ENCODE results near the gene P2RY2.

P2RY2 gene

DNA sequence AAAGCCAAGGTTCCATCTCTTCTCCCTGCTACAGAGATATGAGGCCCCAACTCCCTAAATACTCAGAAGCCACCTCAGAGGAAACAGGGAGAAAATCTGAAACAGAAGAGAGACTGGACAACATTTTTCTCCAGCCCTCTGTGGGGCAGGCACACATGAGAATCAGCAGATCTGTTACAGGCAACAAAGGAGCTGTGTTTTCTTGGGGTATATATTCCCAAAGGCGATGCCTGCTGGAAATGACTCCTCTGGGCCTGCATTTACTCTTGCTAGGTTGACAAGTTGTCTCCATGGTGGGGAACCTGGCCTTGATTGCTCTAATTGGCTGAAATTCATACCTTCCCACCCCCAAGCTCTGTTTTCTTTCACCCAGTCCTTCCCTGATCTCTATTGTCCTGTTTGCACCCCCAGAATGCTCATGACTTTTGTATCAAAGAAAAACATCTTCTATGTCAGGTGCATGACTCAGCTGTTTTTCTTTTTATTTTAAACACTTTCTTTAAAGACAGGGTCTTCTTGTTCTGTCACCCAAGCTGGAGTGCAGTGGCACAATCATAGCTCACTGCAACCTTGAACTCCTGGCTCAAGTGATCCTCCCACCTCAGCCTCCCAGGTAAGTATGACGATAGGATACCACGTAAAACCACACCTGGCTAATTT lies 30.6 kb downstream of the P2RY2 start:
- no peak for DNase-seq

GRCh38 chr11:73249304-73249703 lies 31.2 kb downstream of the P2RY2 start:
- DNase-seq, result no peak

- no peak for DNase-seq
These were observed 32.0 kb downstream of the P2RY2 start for GRCh38 chr11:73249853-73250783.

DNA sequence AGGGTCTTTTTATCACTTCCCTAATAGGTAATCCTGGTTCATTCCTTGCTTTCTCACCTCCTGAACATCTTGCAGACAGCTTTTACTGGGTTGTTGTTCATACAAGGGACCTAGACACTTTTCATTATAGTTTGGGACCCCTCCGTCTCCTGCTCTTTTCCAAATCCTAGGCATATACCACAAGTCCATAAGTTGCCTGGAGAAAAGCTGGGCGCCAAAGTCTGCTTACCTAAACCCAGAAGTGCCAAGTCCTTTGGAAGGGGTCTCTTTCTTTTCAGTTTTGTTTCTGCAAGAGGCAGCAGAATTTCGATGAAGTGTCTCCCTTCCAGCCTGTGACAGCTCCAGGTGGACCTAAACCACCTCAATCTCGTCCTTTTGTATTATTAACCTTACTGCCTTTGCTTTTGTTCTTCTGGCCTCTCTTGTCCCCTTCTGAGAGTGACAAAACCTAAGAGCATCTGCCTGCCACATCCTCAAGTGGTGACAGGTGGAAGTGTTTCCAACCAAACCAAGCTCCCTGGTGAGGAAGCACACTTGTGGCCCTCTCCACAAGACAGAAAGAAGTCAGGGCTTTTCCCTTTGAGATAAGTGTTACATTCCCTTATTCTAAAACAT lies 34.6 kb downstream of the P2RY2 start:
- no peak for DNase-seq

GRCh38 chr11:73257342-73258103 lies 39.4 kb downstream of the P2RY2 start:
- no peak for DNase-seq

DNA sequence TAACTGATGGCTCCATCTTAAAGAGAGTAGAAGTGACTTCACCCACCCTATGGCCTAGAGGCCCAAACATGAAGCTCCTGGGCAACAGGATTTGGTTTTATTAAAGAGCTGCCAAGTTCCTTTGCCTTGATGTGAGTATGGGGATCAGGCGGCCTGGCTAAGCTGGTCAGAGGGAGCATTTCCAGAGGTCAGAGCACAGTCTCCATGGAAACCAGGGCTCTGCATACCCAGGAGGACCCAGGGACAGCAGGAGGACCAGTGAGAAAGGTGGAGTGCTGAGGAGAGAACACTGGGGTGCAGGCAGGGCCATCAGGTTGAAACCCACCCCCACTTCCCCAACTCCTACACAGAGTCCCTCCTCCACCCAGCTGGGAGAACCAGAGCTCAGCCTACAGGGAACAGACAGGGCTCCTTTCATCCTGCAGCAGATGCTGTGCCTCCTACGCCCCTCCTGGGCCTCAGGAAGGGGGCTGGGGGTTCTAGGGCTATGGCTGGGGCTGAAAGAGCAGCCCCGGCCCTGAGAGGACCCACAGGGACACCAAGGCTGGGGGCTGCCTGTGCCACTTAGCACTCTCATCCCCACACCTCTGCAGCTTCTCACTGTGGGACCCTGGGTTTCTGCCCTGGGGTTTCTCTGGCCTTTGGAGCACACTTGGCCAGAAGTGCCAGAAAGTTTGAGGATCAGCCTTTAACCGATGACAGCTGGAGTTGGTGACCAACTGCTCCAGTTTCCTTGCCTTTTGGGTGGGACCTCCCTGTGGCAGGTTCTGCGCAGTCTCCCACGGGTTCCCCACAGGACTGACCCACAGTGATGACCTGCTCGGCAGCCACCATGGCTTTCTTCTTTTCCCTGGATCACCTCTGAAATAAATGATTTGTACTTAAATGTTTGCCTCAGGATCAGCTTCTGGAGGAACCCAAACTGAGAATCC lies 40.3 kb downstream of the P2RY2 start:
- DNase-seq, result no peak

GRCh38 chr11:73259406-73260126 lies 41.5 kb downstream of the P2RY2 start:
- DNase-seq, result no peak

GRCh38 chr11:73260127-73260457 lies 42.0 kb downstream of the P2RY2 start:
- DNase-seq, result no peak

GRCh38 chr11:73262851-73263495 lies 44.9 kb downstream of the P2RY2 start:
- no peak for DNase-seq

DNA sequence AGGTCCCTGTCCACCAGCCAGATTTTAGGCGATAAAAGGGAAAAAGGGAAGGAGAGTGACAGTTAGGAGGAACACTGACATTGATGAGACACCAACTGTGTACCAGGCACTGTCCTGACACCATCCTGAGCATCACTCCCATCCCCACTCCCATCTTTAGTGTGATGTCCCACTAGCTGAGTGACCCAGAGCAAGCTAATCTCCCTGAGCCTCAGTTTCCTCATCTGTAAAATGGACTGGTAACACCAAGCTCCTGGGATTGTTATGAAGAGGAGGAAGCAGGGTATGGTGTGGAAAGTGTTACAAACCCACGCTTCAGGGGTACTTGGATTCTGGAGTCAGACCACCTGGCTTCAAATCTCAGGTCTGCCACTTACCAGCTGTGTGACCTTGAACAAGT lies 45.6 kb downstream of the P2RY2 start:
- no peak for DNase-seq

GRCh38 chr11:73265278-73265810 lies 47.3 kb downstream of the P2RY2 start:
- no peak for DNase-seq

DNA sequence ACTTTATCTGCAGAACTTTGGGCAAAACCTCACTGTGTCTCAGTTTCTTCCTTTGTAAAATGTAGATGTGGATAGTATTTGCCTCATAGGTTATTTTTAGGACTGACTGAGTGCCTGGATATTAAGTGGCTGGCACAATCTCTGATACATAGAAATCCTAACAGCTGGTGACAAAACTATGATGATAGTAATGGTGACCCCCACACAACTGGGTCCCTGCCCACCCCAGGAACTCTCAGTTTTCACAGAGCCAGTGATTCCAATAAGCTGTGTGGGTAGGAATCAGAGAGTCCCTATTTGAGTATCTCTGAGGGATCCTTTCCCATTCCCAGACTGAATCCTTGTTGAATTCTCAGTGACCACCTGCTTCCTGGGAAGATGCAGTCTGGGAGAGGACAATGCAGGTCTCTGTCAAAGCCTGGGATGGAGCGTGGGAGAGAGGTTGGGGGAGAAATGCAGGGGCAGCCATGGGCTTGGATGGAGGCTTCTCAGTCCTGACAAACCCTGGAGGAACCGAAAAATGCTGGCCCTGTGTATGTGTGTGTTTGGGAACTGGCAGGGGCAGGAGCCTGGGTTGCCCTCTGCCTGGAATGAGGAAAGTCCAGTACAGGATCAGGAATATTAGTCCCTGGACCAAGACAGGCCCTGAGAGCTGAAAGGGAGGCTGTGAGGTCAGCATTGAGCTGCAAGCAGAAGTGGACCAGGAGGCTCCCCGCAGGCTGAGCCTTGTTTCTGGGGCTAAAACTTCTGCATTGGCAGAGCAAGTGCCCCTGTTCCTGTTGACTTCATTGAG lies 48.0 kb downstream of the P2RY2 start:
- no peak for DNase-seq

DNA sequence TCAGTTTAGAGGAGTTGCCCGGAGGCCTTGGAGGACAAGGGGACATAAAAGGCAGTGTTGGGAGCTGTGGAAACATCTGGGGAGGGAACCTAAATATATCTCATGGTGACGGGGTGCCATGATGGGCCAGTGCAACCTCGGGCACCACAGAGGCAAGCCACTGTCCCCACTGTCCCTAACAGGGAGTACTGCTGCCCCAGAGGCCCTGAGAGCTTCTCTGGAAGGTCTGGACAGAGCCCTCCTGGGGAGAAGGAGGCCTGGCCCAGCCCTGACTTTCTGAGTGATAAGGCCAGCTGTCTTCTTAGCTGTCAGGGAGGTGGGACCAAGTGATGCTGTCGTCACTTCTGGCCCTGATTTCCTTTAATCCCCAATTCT lies 48.6 kb downstream of the P2RY2 start:
- no peak for DNase-seq

DNA sequence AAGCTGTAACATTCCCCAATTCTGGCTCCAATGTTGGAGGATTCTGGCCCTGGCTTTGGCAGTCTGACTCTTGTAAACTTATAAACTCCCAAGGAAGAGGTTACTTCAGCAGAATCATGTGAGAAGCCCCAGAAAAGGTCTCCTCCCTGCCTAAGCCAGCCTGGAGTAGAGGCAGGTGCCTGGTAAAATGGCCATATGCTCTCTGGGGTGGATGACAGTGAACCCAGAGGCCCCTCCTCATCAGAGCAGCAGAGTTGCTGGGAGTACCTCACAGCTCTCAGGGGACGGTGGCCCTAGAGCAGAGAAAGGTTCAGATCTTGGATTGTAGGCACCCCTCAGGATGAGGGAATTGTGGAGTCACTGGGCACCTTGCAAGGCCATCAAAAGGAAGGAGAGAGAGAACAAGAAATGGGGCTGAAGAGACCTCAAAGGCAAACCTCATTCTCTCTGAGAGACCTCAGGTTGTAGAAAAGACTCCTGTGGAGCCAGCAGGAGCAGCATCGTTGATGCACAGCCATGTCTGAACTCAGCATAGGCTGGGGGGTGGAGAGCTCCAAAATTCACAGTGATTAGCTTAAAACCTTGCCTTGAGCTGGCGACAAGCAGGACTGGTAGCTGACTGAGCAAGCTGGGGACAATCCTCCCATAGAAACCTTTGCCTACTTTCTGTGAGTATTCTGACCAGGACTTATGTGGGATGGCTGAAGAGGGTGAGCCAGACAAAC lies 49.2 kb downstream of the P2RY2 start:
- DNase-seq, result no peak

DNA sequence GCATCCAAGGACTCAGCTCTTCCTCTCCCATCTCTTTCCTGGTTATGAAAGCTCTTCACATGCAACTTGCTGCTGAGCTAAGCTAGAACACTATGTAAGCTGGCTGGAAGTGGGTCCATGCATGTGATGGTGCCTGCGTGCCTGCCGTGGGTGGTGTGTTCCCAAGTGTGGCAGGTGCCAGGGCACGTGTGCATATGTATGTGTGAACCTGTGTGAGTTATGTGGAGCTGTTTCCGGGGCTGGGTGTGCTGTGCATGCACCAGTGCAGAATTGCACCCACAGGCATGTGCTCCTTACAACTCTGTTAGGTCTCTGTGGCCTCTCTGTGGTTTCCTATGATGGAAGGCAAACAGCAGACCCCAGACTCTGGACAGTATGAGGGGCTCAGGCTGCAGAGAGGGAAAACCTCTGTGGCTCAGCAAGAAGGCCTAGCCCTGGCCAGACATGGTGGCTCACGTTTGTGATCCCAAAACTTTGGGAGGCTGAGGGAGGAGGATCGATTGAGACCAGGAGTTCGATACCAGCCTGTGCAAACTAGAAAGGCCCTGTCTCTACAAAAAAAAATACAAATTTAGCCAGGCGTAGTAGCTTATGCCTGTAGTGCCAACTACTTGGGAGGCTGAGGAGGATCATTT lies 49.9 kb downstream of the P2RY2 start:
- no peak for DNase-seq

DNA sequence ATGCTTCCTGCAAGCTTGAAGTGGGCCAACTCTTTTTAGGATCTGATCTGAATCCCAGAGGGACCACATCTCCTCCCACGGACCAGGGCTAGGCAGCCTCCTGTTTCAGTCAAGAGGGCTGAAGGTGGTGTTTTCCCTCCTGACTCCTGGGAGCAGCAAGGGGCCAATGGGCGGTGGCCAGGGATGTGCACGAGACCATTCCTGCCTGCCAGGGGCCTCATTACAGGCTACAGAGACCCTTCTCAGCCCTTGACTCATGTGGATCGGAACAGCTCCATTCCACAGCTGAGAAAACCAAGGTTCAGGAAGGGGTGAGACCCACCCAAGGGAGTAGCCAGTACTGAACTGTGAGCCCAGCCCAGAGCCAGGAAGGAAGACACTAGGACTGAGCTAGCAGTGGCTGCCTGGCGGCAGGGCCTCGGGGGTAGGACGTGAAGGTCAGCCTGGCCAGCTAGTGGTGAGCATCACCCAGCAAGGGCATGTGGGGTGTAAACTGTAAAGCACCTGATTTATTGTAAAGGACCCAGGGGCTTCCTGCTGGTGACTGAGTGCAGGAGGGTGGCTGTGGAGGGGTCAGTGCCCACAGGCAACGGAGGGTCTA lies 50.7 kb downstream of the P2RY2 start:
- no peak for DNase-seq

GRCh38 chr11:73269459-73270015 lies 51.5 kb downstream of the P2RY2 start:
- no peak for DNase-seq

All from DMS 273 treated with DMSO at 0.1 percent for 48 hours (cell line).